Peyer's patch (tissue), 4 donors: Measurements from ENCODE around the gene DNMT3A.

Source experiments
- POLR2A ChIP-seq, 2 donors: fragments of 450-650 bp; IDR thresholded peaks; one replicate each; pipeline ENCODE4 v1.5.1; 2017; ENCODE audit warnings: antibody characterized with exemption in 2 of 2, mild to moderate bottlenecking in 2 of 2, moderate library complexity in 2 of 2
- TF ChIP-seq, protein P1 (sequence below), 6 experiments: fragments of 450-650 bp in 4 of 6; fragments of 200-600 bp in 2 of 6; sonication (generic) in 1 of 6; IDR thresholded peaks; one replicate each; pipeline ENCODE4 v1.5.1; 2017 to 2019; ENCODE audit warnings: antibody characterized with exemption in 6 of 6, mild to moderate bottlenecking in 3 of 6, moderate library complexity in 1 of 6

DNA sequence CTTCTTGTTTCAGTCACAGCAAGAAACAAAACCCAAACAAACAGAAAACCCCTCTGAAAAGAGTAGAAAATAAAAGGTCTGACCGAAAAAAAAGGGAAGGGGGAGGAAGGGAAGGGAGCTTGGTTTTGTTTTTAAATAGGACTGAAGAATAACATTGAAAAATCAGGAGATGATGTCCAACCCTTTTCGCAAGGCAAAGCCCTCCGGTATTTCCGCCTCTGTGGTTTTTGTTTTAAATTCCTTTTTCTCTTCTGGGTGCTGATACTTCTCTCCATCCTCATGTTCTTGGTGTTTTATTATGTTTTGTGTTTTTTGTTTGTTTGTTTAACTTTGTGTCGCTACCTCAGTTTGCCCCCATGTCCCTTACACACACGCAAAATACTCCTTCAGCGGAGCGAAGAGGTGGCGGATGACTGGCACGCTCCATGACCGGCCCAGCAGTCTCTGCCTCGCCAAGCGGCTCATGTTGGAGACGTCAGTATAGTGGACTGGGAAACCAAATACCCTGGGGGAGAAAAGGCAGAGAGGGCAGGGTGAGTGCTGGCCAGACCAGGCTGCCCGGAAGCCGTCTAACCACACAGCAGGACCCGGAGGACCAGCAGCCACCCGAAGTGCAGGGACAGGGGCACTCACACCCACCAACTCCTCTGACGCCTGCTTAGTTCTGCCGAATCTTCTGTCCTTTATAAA is 107.7 kb downstream of the DNMT3A start:
- TF ChIP-seq, protein P1, sequence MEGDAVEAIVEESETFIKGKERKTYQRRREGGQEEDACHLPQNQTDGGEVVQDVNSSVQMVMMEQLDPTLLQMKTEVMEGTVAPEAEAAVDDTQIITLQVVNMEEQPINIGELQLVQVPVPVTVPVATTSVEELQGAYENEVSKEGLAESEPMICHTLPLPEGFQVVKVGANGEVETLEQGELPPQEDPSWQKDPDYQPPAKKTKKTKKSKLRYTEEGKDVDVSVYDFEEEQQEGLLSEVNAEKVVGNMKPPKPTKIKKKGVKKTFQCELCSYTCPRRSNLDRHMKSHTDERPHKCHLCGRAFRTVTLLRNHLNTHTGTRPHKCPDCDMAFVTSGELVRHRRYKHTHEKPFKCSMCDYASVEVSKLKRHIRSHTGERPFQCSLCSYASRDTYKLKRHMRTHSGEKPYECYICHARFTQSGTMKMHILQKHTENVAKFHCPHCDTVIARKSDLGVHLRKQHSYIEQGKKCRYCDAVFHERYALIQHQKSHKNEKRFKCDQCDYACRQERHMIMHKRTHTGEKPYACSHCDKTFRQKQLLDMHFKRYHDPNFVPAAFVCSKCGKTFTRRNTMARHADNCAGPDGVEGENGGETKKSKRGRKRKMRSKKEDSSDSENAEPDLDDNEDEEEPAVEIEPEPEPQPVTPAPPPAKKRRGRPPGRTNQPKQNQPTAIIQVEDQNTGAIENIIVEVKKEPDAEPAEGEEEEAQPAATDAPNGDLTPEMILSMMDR (IDR thresholded peaks at IDR 0.05), result no peak
- no peak for TF ChIP-seq POLR2A (IDR thresholded peaks at IDR 0.05)
